Measurements from ENCODE around the gene GPRIN1.

GPRIN1 gene

GRCh38 chr5:176628406-176629228 lies 18.7 kb upstream of the GPRIN1 start:
- peaks cover 8% of the 10 kb centered on the region for H3K4me1 ChIP-seq (ENCODE audit: control insufficient read depth, insufficient read depth, low read length)
- H3K36me3 ChIP-seq (ENCODE audit: insufficient read depth, low read length): no peaks in the 10 kb centered on the region
- no peak overlapping the region for H3K9ac ChIP-seq (ENCODE audit: low read depth, low read length)
- no peak overlapping the region for H3K4me2 ChIP-seq (ENCODE audit: low read length)
- no peaks in the 10 kb centered on the region for H3K9me3 ChIP-seq (replicated peaks; ENCODE audit: low read length)
- H3K27me3 ChIP-seq (ENCODE audit: control insufficient read depth, insufficient read depth, low read length): peaks cover 89% of the 10 kb centered on the region
- H3K4me3 ChIP-seq (ENCODE audit: low read length): no peak overlapping the region

- Histone ChIP-seq H3K4me2 (ENCODE audit: low read length) (no peak overlapping the region), H3K4me1 (ENCODE audit: control insufficient read depth, insufficient read depth, low read length) (peaks cover 8% of the 10 kb centered on the region), H3K27me3 (ENCODE audit: control insufficient read depth, insufficient read depth, low read length) (peaks cover 82% of the 10 kb centered on the region), H3K4me3 (ENCODE audit: low read length) (no peak overlapping the region), H3K9me3 (replicated peaks; ENCODE audit: low read length) (no peaks in the 10 kb centered on the region), H3K9ac (ENCODE audit: low read depth, low read length) (no peak overlapping the region), H3K36me3 (ENCODE audit: insufficient read depth, low read length) (no peaks in the 10 kb centered on the region)
These were observed 17.6 kb upstream of the GPRIN1 start for GRCh38 chr5:176627582-176627981.

- Histone ChIP-seq H3K9me3 (replicated peaks; ENCODE audit: low read length) (no peaks in the 10 kb centered on the region), H3K36me3 (ENCODE audit: insufficient read depth, low read length) (no peaks in the 10 kb centered on the region), H3K4me1 (ENCODE audit: control insufficient read depth, insufficient read depth, low read length) (peaks cover 10% of the 10 kb centered on the region), H3K4me3 (ENCODE audit: low read length) (no peak overlapping the region), H3K4me2 (ENCODE audit: low read length) (no peak overlapping the region), H3K27me3 (ENCODE audit: control insufficient read depth, insufficient read depth, low read length) (peaks cover 80% of the 10 kb centered on the region), H3K9ac (ENCODE audit: low read depth, low read length) (no peak overlapping the region)
These were observed 16.9 kb upstream of the GPRIN1 start for GRCh38 chr5:176626876-176627236.

GRCh38 chr5:176625966-176626875 lies 16.3 kb upstream of the GPRIN1 start:
- Histone ChIP-seq H3K9ac (ENCODE audit: low read depth, low read length) (no peak overlapping the region), H3K4me2 (ENCODE audit: low read length) (no peak overlapping the region), H3K4me3 (ENCODE audit: low read length) (no peak overlapping the region), H3K9me3 (replicated peaks; ENCODE audit: low read length) (no peaks in the 10 kb centered on the region), H3K27me3 (ENCODE audit: control insufficient read depth, insufficient read depth, low read length) (peaks cover 80% of the 10 kb centered on the region), H3K36me3 (ENCODE audit: insufficient read depth, low read length) (no peaks in the 10 kb centered on the region), H3K4me1 (ENCODE audit: control insufficient read depth, insufficient read depth, low read length) (peaks cover 16% of the 10 kb centered on the region)

- H3K27me3 ChIP-seq (ENCODE audit: control insufficient read depth, insufficient read depth, low read length): peaks cover 80% of the 10 kb centered on the region
- H3K9ac ChIP-seq (ENCODE audit: low read depth, low read length): no peak overlapping the region
- no peak overlapping the region for H3K4me3 ChIP-seq (ENCODE audit: low read length)
- no peaks in the 10 kb centered on the region for H3K36me3 ChIP-seq (ENCODE audit: insufficient read depth, low read length)
- H3K4me2 ChIP-seq (ENCODE audit: low read length): no peak overlapping the region
- peaks cover 22% of the 10 kb centered on the region for H3K4me1 ChIP-seq (ENCODE audit: control insufficient read depth, insufficient read depth, low read length)
- no peaks in the 10 kb centered on the region for H3K9me3 ChIP-seq (replicated peaks; ENCODE audit: low read length)
These were observed 15.6 kb upstream of the GPRIN1 start for GRCh38 chr5:176625512-176625911.

GRCh38 chr5:176624938-176625337 lies 15.0 kb upstream of the GPRIN1 start:
- Histone ChIP-seq H3K4me3 (ENCODE audit: low read length) (no peak overlapping the region), H3K9ac (ENCODE audit: low read depth, low read length) (no peak overlapping the region), H3K36me3 (ENCODE audit: insufficient read depth, low read length) (no peaks in the 10 kb centered on the region), H3K4me2 (ENCODE audit: low read length) (no peak overlapping the region), H3K27me3 (ENCODE audit: control insufficient read depth, insufficient read depth, low read length) (peaks cover 80% of the 10 kb centered on the region), H3K4me1 (ENCODE audit: control insufficient read depth, insufficient read depth, low read length) (peaks cover 23% of the 10 kb centered on the region), H3K9me3 (replicated peaks; ENCODE audit: low read length) (no peaks in the 10 kb centered on the region)

- no peaks in the 10 kb centered on the region for H3K9me3 ChIP-seq (replicated peaks; ENCODE audit: low read length)
- H3K27me3 ChIP-seq (ENCODE audit: control insufficient read depth, insufficient read depth, low read length): peaks cover 78% of the 10 kb centered on the region
- H3K4me3 ChIP-seq (ENCODE audit: low read length): no peak overlapping the region
- H3K4me1 ChIP-seq (ENCODE audit: control insufficient read depth, insufficient read depth, low read length): peaks cover 26% of the 10 kb centered on the region
- H3K4me2 ChIP-seq (ENCODE audit: low read length): no peak overlapping the region
- H3K9ac ChIP-seq (ENCODE audit: low read depth, low read length): no peak overlapping the region
- H3K36me3 ChIP-seq (ENCODE audit: insufficient read depth, low read length): no peaks in the 10 kb centered on the region
These were observed 14.2 kb upstream of the GPRIN1 start for GRCh38 chr5:176624142-176624541.

- Histone ChIP-seq H3K9ac (ENCODE audit: low read depth, low read length) (no peak overlapping the region), H3K27me3 (ENCODE audit: control insufficient read depth, insufficient read depth, low read length) (peaks cover 69% of the 10 kb centered on the region), H3K4me1 (ENCODE audit: control insufficient read depth, insufficient read depth, low read length) (peaks cover 30% of the 10 kb centered on the region), H3K36me3 (ENCODE audit: insufficient read depth, low read length) (no peaks in the 10 kb centered on the region), H3K4me3 (ENCODE audit: low read length) (no peak overlapping the region), H3K9me3 (replicated peaks; ENCODE audit: low read length) (no peaks in the 10 kb centered on the region), H3K4me2 (ENCODE audit: low read length) (no peak overlapping the region)
These were observed 11.7 kb upstream of the GPRIN1 start for GRCh38 chr5:176621661-176622079.

GRCh38 chr5:176620333-176620981 lies 10.5 kb upstream of the GPRIN1 start:
- peaks cover 57% of the 10 kb centered on the region for H3K27me3 ChIP-seq (ENCODE audit: control insufficient read depth, insufficient read depth, low read length)
- no peaks in the 10 kb centered on the region for H3K9me3 ChIP-seq (replicated peaks; ENCODE audit: low read length)
- peak overlapping the region; percentile 36 for H3K4me3 ChIP-seq (ENCODE audit: low read length)
- H3K4me2 ChIP-seq (ENCODE audit: low read length): peak overlapping the region; percentile 79
- H3K36me3 ChIP-seq (ENCODE audit: insufficient read depth, low read length): no peaks in the 10 kb centered on the region
- H3K4me1 ChIP-seq (ENCODE audit: control insufficient read depth, insufficient read depth, low read length): peaks cover 37% of the 10 kb centered on the region
- H3K9ac ChIP-seq (ENCODE audit: low read depth, low read length): no peak overlapping the region

GRCh38 chr5:176619569-176620332 lies 9.8 kb upstream of the GPRIN1 start:
- Histone ChIP-seq H3K9me3 (replicated peaks; ENCODE audit: low read length) (no peaks in the 10 kb centered on the region), H3K36me3 (ENCODE audit: insufficient read depth, low read length) (no peaks in the 10 kb centered on the region), H3K4me1 (ENCODE audit: control insufficient read depth, insufficient read depth, low read length) (peaks cover 43% of the 10 kb centered on the region), H3K4me2 (ENCODE audit: low read length) (peak overlapping the region; percentile 79), H3K27me3 (ENCODE audit: control insufficient read depth, insufficient read depth, low read length) (peaks cover 52% of the 10 kb centered on the region), H3K9ac (ENCODE audit: low read depth, low read length) (no peak overlapping the region), H3K4me3 (ENCODE audit: low read length) (peak overlapping the region; percentile 42)

- peak overlapping the region; percentile 55 for H3K4me3 ChIP-seq (ENCODE audit: low read length)
- no peak overlapping the region for H3K9ac ChIP-seq (ENCODE audit: low read depth, low read length)
- H3K36me3 ChIP-seq (ENCODE audit: insufficient read depth, low read length): no peaks in the 10 kb centered on the region
- peaks cover 49% of the 10 kb centered on the region for H3K27me3 ChIP-seq (ENCODE audit: control insufficient read depth, insufficient read depth, low read length)
- peaks cover 48% of the 10 kb centered on the region for H3K4me1 ChIP-seq (ENCODE audit: control insufficient read depth, insufficient read depth, low read length)
- H3K9me3 ChIP-seq (replicated peaks; ENCODE audit: low read length): no peaks in the 10 kb centered on the region
- H3K4me2 ChIP-seq (ENCODE audit: low read length): peak overlapping the region; percentile 79
These were observed 9.2 kb upstream of the GPRIN1 start for GRCh38 chr5:176619203-176619568.

Data from skeletal muscle satellite cell (primary cell).